Measurements from ENCODE around the gene POLR1G.

The POLR1G gene

GRCh38 chr19:45448887-45449299 is 42.4 kb downstream of the POLR1G start:
- DNase-seq, result no peak

DNA sequence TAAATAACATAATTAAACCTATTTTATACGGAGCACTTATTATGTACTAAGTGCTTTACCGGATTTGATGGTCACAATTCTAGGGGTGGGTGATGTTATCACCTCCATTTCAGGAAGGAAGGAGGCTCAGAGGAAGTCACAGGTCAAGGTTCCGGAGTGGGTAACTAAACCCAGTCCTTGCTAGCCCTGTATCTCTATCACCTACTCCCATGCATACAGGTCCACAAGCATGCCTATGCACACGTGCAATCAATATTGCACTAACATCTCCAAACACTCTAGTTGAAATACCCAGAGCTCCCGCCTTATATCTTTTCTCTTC is 43.5 kb downstream of the POLR1G start:
- DNase-seq, result no peak

DNA sequence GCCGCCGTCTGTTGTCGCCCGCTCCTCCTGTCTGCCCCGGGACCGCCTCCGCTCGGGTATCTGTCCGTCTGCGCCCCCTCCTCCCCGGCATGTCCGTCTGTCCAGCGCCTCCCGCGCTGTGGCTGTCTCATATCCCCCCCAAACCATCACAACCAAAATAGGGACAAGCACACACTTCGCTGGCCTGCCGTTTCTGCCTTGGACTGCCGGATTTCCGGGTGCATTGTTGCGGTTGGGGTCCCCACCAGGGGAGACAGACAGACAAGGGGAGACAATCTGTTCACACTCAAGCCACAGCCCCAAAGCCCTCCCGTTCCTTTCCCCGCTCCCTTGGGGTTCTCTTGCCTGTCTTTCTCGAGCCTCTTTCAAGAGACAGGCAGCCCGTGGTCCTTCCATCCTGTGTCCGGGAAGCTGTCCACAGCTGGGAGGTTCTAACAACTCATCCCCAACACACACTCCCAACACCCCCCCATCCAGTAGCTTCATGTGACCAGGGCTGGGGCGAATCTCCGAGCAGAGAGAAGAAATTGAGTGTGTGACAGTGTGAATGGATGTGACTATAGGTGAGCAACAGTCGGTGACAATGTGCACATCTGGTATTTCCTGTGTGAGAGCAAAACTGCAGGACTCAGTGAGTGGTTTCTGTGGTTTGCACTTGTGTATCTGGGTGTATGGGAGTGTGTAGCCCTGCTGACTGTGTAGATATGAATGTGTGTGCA is 44.8 kb downstream of the POLR1G start:
- DNase-seq, result peak; percentile 60

- no peak for DNase-seq
These were observed 45.5 kb downstream of the POLR1G start for GRCh38 chr19:45451850-45452387.

DNA sequence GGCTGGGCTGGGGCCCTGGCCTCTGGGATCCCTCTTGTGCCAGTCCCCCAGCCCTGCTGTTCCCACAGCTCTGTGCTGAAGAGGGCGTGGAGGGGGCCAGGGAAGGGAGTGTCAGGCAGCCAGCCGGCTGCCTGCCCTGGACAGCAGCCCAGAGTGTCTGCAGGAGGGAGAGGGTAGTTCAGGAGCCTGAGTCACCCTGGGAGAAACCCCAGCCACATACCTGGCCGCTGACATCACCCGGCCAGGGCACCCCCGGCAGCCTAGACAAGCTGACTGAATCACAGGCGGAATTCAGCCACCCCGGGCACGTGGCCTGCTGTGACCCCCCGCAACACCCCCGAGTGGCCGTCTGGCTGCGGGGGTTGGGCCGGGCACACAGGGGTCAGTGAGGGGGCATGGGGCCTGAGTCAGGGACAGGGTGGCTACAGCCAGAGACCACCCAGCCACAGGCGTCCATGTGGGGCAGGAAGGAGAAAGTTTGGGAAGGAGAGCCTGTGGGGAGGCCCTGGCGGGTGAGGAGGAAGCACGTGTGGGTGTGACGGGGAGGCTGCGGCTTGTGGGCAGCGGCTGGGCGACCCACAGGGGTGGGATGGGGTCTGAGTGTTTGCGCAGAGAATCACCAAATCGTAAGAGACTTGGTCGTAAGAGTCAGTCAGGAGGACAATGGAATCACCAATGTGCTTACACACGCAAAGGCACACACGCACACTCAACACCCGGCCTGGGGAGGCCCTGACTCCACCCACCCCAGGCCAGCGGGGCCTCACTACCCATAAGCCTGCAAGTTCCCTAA is 49.5 kb downstream of the POLR1G start:
- DNase-seq, result peak; percentile 98

DNA sequence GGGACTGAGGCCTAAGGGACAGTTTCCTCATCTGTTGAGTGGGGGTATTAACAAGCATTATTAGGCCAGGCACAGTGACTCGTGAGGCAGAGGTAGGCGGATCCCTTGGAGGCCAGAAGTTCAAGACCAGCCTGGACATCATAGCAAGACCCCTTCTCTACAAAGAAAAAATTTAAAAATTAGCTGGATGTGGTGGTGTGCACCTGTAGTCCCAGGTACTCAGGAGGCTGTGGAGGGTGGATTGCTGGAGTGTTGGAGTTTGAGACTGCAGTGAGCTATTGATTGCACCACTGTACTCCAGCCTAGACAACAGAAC is 50.0 kb downstream of the POLR1G start:
- no peak for DNase-seq

- DNase-seq, result no peak
These were observed 51.3 kb downstream of the POLR1G start for GRCh38 chr19:45457776-45458175.
